SH-SY5Y (cell line): ENCODE results near the gene KIAA1328.

ENCODE experiments used
- GATA2 ChIP-seq: IDR thresholded peaks from 2 replicates; pipeline ENCODE4 v1.6.1; 2011; ENCODE audit warnings: mild to moderate bottlenecking, low read depth, low read length
- GATA3 ChIP-seq: IDR thresholded peaks from 2 replicates; pipeline ENCODE4 v1.6.1; 2011; ENCODE audit warnings: low read depth, mild to moderate bottlenecking, low read length, moderate library complexity

DNA sequence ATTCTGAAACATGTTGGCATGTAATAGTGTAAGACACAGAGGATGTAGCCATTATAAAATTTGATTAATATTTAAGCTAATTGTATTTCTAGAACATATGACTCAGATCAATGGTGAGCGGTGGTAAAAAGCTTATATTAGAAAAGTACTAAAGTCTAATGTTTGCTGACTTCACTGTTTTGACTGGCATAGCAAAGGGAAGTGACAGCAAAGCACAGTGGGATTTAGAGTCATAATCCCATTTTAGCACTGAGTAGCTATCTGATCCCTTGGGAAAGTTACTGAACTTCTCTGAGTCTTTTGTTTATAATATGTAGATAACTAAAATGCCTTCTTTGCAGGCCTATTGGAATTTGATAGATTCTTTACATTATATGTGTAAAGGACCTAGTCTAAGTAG, 60.4 kb downstream of the KIAA1328 start:
- no peak for TF ChIP-seq GATA2
- no peak for TF ChIP-seq GATA3
